IPS-NIHi11 (cell line): Measurements from ENCODE around the gene LSM3.

Source experiments
- DNase-seq: peaks from one replicate; pipeline ENCODE4 v3.0.0; 2012; ENCODE audit warnings: mixed read lengths, low spot score

Gene LSM3

GRCh38 chr3:14241716-14242115, 63.1 kb downstream of the LSM3 start:
- DNase-seq, result no peak

GRCh38 chr3:14242490-14243311, 64.1 kb downstream of the LSM3 start:
- no peak for DNase-seq

DNA sequence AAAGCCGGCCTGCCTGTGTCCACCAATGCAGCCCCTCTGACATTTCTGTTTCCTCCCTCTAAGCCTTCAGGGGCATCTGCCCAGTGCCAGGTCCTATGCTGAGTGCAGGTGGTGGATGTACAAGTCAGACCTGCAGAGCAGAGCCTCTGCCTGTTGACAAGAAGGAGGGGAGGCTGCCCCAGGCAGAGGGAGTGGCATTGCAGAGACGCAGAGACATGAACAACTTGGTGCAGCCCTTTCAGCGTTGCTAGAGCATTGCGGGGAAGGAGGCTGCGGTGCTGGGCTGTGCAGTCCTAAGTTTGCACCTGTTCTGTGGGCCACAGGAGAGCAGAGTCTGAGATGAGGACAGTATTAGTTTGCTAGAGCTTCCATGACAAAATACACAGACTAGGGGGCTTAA, 65.2 kb downstream of the LSM3 start:
- DNase-seq, result no peak

DNA sequence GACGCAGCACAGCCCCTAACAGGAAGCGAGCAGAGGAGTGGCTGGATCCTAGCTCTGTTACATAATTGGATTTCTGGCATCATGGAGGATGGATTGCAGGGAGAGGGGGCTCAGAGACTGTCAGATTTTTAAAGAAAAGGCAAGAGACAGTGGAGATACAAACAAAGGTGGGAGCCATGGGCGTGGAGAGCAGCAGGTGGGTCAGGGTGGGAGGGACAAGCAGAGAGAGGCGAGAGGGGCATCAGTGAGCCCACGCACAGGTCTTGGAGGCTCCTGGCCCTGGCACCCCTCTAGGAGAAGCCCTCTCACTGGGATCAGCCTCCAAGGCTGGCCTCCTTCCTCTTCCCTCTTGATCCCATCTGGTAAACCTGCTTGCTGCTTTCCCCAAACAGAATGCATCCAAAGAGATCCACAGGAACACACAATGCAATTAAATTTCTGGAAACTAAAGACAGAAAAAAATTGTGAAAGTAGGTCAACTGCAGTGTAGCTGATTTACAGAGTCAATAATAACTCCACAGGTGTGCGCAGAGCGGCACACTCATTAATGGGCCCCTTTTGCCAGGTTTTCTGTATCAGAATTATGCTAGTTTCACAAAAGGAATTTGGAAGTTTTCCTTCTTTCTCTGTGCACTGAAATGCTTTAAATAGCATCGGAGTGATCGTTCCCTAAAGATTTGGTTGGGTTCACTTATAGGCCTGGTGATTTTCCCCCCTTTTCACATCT, 66.1 kb downstream of the LSM3 start:
- DNase-seq, result no peak

- no peak for DNase-seq
These were observed 66.6 kb downstream of the LSM3 start for GRCh38 chr3:14245248-14245639.

GRCh38 chr3:14245822-14246221, 67.2 kb downstream of the LSM3 start:
- no peak for DNase-seq

DNA sequence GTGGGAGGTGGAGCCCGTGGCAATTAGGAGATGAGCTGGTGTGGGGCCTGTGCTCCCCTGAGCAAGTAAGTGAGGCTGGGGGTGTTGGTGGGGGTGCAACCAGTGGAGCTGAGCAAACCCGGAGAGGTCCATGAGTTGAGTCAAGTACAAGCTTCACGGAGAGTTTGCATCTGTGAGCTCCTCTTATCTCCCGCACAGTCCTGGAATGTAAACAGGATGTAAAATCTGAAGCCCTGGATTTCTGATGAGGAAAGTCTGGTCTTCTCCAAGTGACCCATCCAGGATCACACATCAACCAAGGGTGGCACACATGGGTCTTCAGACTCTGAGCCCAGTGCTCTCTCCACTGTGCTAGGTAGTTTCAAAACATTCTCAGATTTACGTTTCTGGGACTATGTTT, 67.8 kb downstream of the LSM3 start:
- no peak for DNase-seq

- no peak for DNase-seq
These were observed 69.8 kb downstream of the LSM3 start for GRCh38 chr3:14248477-14248848.

GRCh38 chr3:14248849-14249523, 70.4 kb downstream of the LSM3 start:
- DNase-seq, result no peak
